DMS153 treated with DMSO at 0.1 percent for 48 hours (cell line): ENCODE results near the gene MRFAP1.
"Not testable (repeated sequence)": the region's sequence is repeated elsewhere in the genome, so short reads cannot be mapped to it uniquely, and the experiment has no call there.

Experiments used
- DNase-seq: peaks from one replicate; lab custom pipeline; 2025; ENCODE audit not compliant: unreplicated experiment; lab: John Stamatoyannopoulos, UW

Gene MRFAP1

DNA sequence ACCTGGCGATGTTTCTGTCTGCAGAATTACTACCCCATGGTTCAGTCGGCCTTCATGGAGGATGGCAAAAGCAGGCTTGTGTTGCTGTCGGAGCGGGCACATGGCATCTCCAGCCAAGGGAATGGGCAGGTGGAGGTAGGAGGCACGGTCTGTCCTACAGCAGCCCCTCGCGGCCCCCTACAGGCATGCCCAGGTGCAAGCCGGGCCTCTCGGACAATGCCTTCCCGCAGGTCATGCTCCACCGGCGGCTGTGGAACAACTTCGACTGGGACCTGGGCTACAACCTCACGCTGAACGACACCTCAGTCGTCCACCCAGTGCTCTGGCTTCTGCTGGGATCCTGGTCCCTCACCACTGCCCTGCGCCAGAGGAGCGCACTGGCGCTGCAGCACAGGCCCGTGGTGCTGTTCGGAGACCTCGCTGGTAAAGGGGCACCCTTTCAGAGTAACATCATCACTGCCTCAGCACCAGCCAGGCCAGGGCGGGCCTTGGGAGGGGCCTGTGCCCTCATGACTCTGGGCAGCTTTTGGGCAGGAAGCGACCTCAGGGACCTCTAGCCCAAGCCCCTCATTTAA is 29.5 kb upstream of the MRFAP1 start:
- no peak for DNase-seq

- no peak for DNase-seq
Observed at GRCh38 chr4:6612961-6613675, 27.4 kb upstream of the MRFAP1 start.

- no peak for DNase-seq
Observed at GRCh38 chr4:6613676-6614651, 26.5 kb upstream of the MRFAP1 start.

GRCh38 chr4:6614701-6615230 is 25.7 kb upstream of the MRFAP1 start:
- no peak for DNase-seq

DNA sequence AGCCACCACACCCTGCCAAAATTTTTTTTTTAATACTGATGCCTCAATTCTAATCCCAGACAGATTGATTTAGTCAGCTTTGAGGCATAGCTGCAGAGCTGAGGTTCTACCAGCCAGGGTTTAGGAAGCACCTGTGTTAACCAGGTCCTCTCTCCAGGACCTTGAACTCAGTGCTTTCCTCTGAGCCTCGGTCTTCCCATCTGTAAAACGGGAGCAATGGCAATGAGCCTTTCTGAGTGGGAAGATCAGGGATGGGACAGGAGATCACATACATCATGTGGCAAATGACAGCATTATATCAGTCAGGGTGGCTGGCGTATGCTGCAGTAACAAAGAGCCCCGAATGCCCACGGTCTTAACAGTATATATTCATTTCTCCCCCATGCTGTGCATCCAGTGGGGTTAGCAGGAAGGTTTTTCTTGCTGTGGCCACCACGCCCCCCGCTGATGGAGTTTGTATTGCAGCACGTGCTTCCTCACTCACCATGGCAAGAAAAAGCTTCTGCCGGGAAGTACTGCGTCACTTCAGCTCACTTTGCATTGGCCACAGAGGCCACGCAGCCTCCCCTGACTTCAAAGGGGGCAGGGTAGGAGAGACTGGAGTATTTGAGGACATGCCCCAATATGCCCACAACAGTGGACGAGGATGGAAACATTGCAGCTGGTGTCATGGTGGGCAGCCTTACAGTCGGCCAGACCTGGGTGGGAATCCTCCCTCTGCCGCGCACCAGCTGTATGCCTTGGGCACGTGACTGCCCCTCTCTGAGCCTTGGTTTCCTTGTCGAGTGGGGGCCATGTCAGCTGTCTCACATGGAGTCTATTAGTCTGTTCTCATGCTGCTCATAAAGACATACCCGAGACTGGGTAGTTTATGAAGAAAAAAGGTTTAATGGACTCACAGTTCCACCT is 24.1 kb upstream of the MRFAP1 start:
- DNase-seq: no peak

GRCh38 chr4:6617246-6617645 is 23.2 kb upstream of the MRFAP1 start:
- DNase-seq: no peak

DNA sequence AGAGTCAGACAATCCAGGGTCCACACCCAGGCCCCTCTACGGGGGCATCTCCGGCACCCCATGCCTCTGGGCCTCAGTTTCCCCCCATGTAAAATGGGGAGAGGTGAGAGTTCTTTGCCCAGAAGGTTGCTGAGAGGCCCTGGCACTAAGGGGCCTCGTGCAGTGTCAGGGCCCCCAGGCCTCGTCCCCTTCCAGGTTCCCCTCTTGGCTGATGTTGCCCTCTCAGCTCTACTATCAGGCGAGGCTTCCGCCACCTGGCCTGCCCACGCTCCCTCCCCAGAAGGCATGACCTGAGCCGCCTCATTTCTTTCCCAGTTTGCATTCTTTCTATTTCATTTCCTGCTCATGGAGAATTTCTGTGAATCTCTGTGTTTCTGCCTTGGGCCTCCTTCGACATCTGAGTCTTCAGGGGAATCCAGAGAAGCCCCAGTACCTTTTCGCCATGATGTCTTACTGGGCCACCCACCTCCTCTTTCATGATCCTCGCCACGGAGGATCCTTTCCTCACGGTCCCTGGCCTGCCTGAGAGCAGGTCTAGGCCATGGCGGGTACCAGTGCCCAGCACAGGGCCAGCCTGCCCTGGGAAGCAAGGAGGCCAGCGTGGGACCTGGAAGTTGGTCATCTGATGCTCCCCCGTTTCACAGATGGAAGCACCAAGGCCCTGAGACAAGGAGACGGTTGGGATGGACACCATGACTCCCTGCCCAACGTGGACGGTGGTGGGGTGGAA is 21.9 kb upstream of the MRFAP1 start:
- DNase-seq: no peak

- DNase-seq: no peak
Observed at GRCh38 chr4:6619116-6619465, 21.4 kb upstream of the MRFAP1 start.

- DNase-seq: no peak
Observed at GRCh38 chr4:6619466-6620255, 20.8 kb upstream of the MRFAP1 start.

DNA sequence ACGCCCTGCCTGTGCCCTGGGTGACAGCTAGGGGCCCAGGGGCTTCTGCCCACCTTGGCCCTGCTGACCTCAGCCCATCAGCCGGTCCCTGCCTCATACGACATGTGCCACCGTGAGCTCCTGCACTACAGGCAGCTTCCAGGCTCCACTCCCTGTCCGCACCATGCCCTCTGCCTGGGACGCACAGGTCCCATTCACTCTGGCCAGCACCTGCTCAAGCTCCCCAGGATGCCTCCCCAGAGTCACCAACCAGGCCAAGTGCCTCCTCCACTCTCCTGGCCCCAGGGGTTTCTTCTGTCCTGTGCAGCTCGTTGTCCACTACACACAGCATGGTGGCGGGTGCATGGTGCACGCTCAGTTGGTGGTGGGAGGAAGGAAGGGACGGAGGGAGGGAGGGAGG is 20.2 kb upstream of the MRFAP1 start:
- DNase-seq: no peak

DNA sequence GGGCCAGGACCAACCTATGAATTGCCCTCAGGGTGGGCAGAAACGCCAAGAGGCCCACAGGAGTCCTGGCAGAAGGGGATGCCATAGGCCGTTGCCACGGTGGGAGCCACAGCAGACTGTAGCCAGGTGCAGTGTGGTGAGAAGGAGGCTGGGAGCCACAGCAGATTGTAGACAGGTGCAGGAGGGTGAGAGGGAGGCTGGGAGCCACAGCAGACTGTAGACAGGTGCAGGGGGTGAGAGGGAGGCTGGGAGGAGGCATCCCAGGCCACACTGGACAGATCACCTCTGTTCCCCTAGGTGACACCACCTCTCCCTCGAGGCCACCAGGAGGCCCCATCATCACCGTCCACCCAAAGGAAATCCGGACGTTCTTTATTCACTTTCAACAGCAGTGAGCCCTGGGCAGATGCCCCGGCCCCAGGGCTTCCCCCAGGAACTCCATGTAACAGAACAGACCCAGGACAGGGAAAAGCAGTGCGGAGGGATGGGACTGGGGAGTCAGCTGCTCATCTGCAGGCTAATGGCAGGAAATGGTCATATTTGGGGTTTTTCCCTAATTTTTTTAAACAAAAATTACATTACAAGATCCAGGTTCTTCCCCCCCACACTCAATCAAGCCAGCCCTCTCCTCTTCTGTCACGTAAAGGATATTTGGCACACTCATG is 19.5 kb upstream of the MRFAP1 start:
- no peak for DNase-seq

DNA sequence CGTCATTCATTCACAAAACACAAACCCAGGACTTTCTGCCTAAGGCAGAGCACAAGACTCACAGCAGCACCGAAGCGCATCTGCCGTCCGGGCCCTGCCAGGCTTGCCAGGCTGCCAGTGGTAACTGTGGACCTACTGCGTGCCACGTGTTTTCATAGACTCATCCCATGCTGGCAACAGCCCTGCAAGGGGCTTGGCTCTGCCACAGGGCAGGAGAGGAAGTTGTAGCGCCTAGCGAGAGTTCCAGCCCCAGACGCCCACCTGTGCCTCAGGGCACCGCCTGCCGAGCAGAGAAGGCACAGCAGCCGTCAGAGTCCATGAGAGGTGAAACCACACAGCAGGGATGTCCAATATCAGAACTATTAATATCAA is 18.9 kb upstream of the MRFAP1 start:
- no peak for DNase-seq

DNA sequence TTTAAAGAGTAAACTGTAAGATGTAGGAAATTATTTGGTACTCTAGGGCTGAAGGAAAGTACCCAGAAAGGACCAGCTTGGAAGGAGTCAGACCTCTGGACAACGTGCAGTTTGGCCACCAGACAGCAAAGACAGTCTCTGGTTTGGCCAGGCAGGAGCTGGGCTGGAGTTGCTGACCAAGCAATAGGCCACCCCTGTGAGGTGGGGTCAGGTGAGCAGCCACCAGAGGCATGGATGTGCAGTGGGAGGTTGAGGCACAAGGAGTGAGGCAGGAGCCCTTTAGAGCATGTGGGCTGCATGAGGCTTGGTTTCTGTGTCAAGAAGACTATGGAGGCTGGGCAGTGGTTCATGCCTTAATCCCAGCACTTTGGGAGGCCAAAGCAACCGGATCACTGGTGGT is 17.7 kb upstream of the MRFAP1 start:
- no peak for DNase-seq

DNA sequence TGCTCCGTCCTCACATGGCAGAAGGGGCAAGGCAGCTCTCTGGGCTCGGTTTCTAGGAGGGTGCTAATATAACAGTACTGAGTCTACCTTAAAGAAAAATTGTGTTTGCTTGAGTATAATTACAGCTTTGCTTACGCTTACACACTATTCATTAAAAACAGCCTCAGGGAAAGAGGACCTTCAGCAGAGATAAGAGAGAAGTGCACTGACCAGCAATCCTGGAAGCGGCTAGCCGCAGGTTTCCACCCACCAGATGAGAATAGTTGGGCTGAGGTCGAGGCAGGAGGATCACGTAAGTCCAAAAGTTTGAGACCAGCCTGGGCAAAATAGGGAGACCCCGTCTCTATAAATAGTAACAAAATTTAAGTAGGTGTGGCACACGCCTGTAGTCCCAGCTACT is 15.2 kb upstream of the MRFAP1 start:
- no peak for DNase-seq

- no peak for DNase-seq
Observed at GRCh38 chr4:6626066-6626465, 14.4 kb upstream of the MRFAP1 start.

DNA sequence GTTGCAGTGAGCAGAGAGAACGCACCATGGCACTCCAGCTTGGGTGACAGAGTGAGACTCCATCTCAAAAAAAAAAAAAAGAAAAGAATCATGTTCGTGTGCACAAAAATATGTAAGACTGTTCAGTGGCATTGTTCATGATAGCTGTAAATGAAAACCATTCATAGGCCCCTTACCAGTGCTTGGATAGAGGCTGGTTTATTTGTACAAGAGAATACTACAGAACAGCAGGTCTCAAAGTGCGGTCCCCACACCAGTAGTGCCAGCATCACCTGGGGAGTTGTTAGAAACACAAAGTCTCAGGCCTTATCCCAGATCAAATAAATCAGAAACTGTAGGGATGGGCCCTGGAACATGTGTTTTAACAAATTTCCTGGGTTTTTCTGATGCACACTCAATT is 12.7 kb upstream of the MRFAP1 start:
- DNase-seq: no peak

DNA sequence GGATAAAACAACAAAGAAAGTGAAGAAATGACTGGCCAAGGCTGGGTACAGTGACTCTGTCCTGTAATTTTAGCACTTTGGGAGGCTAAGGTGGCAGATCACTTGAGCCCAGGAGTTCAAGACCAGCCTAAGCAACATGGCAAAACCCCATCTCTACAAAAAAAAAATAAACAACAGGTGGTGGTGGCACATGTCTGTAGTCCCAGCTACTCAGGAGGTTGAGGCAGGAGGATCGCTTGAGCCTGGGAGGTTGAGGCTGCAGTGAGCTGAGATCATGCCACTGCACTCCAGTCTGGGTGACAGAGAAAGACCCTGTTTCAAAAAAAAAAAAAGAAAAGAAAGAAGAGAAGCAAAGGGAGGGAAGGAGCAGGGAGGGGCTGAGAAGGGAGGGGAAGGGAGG is 12.0 kb upstream of the MRFAP1 start:
- DNase-seq: not testable (repeated sequence)

DNA sequence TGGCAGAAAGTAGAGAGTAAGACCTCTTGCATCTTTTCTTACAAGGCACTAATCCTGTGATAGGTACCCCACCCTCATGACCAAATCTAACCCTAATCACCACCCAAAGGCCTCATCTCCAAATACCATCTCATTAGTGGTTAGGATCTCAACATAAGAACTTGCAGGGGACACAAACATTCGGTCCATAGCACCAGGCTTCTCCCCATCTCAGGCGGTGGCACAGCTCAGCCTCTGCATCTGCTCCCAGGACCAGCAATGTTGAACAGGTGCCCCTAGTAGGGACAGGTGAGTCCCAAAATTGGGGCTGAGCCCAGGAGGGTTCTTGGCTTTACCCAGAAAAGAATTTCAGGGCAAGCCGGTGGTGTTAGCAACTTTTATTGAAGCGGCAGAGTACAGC is 8.4 kb upstream of the MRFAP1 start:
- no peak for DNase-seq
